Measurements from ENCODE around the gene ACSL1. TPM values are rescaled to one million over a fixed set of nuclear protein-coding genes. Genes with fewer than 3 reads are reported as not detected.

The ACSL1 gene
- total RNA-seq, 1 donor from 2014 or later = 5.1 TPM

GRCh38 chr4:184796906-184797305 is 28.9 kb downstream of the ACSL1 start:
- H3K4me3 ChIP-seq = no peak overlapping the region
- H3K36me3 Mint-ChIP-seq = no peaks in the 10 kb centered on the region
- H2AFZ ChIP-seq (replicated peaks) = no peak overlapping the region
- no peaks in the 10 kb centered on the region for H4K20me1 ChIP-seq (ENCODE audit: low read depth)
- H3K4me2 ChIP-seq = no peak overlapping the region
- peaks cover 4% of the 10 kb centered on the region for H3K4me1 Mint-ChIP-seq
- H3F3A ChIP-seq (ENCODE audit: low read depth) = no peaks in the 10 kb centered on the region
- H3K9ac ChIP-seq = no peak overlapping the region
- H3K4me1 ChIP-seq = no peaks in the 10 kb centered on the region
- H3K27ac Mint-ChIP-seq = no peak overlapping the region
- peaks cover 7% of the 10 kb centered on the region for H3K9me3 Mint-ChIP-seq
- H3K36me3 ChIP-seq = no peaks in the 10 kb centered on the region
- no peaks in the 10 kb centered on the region for H3K79me2 ChIP-seq (ENCODE audit: low read depth)
- no peak overlapping the region for H3K4me3 Mint-ChIP-seq
- no peaks in the 10 kb centered on the region for H3K27me3 Mint-ChIP-seq (ENCODE audit: insufficient read depth, low read depth)
- DNase-seq (ENCODE audit: low spot score) = no peak
- TF ChIP-seq CTCF (IDR thresholded peaks at IDR 0.05) (no peak), EZH2phosphoT487 (IDR thresholded peaks at IDR 0.05) (no peak), EZH2 (IDR thresholded peaks at IDR 0.05) (no peak)
- no peaks in the 10 kb centered on the region for H3K9me3 ChIP-seq (ENCODE audit: low read depth)
- H3K27me3 ChIP-seq = peaks cover 79% of the 10 kb centered on the region
- H3K27ac ChIP-seq = no peak overlapping the region

- H3F3A ChIP-seq (ENCODE audit: low read depth) = no peaks in the 10 kb centered on the region
- H3K9ac ChIP-seq = no peak overlapping the region
- H3K4me2 ChIP-seq = no peak overlapping the region
- no peaks in the 10 kb centered on the region for H4K20me1 ChIP-seq (ENCODE audit: low read depth)
- Mint-ChIP-seq H3K27me3 (ENCODE audit: insufficient read depth, low read depth) (peaks cover 3% of the 10 kb centered on the region), H3K27ac (no peak overlapping the region), H3K9me3 (peaks cover 7% of the 10 kb centered on the region), H3K36me3 (no peaks in the 10 kb centered on the region), H3K4me1 (peaks cover 4% of the 10 kb centered on the region), H3K4me3 (no peak overlapping the region)
- no peak for DNase-seq (ENCODE audit: low spot score)
- no peaks in the 10 kb centered on the region for H3K36me3 ChIP-seq
- H3K27ac ChIP-seq = no peak overlapping the region
- peaks cover 67% of the 10 kb centered on the region for H3K27me3 ChIP-seq
- no peaks in the 10 kb centered on the region for H3K4me1 ChIP-seq
- H3K9me3 ChIP-seq (ENCODE audit: low read depth) = no peaks in the 10 kb centered on the region
- H3K4me3 ChIP-seq = no peak overlapping the region
- H3K79me2 ChIP-seq (ENCODE audit: low read depth) = no peaks in the 10 kb centered on the region
- no peak overlapping the region for H2AFZ ChIP-seq (replicated peaks)
- TF ChIP-seq EZH2phosphoT487 (IDR thresholded peaks at IDR 0.05) (no peak), CTCF (IDR thresholded peaks at IDR 0.05) (no peak), EZH2 (IDR thresholded peaks at IDR 0.05) (no peak)
These were observed 30.4 kb downstream of the ACSL1 start for GRCh38 chr4:184795214-184795844.

GRCh38 chr4:184794470-184794869 is 31.3 kb downstream of the ACSL1 start:
- TF ChIP-seq EZH2phosphoT487 (IDR thresholded peaks at IDR 0.05) = no peak
- no peak for TF ChIP-seq EZH2 (IDR thresholded peaks at IDR 0.05)
- no peak for TF ChIP-seq CTCF (IDR thresholded peaks at IDR 0.05)
- Histone ChIP-seq H3K9me3 (ENCODE audit: low read depth) (no peaks in the 10 kb centered on the region), H3K4me3 (no peak overlapping the region), H2AFZ (replicated peaks) (no peak overlapping the region), H3K27ac (no peak overlapping the region), H3F3A (ENCODE audit: low read depth) (no peaks in the 10 kb centered on the region), H3K9ac (no peak overlapping the region), H3K4me2 (no peak overlapping the region), H4K20me1 (ENCODE audit: low read depth) (no peaks in the 10 kb centered on the region), H3K4me1 (no peaks in the 10 kb centered on the region), H3K27me3 (peaks cover 58% of the 10 kb centered on the region), H3K79me2 (ENCODE audit: low read depth) (no peaks in the 10 kb centered on the region), H3K36me3 (no peaks in the 10 kb centered on the region)
- no peaks in the 10 kb centered on the region for H3K36me3 Mint-ChIP-seq
- peaks cover 7% of the 10 kb centered on the region for H3K9me3 Mint-ChIP-seq
- H3K4me3 Mint-ChIP-seq = no peak overlapping the region
- H3K27ac Mint-ChIP-seq = no peak overlapping the region
- no peak for DNase-seq (ENCODE audit: low spot score)
- peaks cover 3% of the 10 kb centered on the region for H3K27me3 Mint-ChIP-seq (ENCODE audit: insufficient read depth, low read depth)
- peaks cover 4% of the 10 kb centered on the region for H3K4me1 Mint-ChIP-seq
